ENCODE results near the gene PGA4.

DNA sequence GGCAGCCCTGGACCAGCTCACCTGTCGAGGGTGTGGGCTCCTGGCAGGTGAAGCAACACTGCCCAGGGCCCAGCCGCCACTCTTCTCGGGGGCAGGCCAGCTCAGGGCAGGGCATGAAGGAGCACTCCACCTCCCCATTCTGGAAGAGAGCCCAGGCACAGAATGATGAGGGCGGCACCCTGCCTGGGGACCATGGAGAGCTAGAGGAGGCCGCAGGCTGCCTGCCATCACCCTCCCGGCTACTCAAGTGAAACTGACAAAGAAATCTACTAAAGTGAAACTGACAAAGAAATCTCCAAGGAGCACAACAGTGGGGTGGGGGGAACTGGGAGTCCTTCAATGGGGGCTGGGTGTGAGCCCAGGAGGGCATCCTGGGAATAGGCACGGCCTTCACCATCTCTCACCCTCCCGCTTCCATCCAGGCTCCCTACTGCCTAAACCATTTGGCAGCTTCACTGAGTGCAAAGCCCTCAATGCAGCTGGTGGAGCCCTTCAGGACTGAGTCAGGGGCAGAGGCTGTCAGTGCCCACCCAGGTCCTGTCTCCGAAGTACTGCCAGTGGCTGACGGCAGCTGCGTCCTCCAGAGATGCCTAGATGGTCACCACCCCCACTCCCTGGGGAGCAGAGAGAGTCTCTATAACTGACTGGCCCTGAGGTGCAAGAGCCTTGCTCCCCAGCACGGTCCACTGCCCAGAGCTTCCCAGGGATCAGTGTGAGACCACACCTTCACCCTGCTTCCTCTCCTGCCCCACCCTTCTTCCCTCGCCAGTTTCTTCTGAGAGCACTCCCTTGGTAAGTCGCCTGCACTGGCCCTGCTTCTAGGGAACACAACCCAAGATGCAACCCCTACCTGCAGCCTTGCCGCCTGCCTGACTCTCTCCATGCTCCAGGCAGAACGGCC, 51.3 kb downstream of the PGA4 start:
- TF ChIP-seq, protein P1, sequence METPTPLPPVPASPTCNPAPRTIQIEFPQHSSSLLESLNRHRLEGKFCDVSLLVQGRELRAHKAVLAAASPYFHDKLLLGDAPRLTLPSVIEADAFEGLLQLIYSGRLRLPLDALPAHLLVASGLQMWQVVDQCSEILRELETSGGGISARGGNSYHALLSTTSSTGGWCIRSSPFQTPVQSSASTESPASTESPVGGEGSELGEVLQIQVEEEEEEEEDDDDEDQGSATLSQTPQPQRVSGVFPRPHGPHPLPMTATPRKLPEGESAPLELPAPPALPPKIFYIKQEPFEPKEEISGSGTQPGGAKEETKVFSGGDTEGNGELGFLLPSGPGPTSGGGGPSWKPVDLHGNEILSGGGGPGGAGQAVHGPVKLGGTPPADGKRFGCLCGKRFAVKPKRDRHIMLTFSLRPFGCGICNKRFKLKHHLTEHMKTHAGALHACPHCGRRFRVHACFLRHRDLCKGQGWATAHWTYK (CRISPR knock-in tag; IDR thresholded peaks at IDR 0.05), result no peak
- no peak for TF ChIP-seq HDAC6 (IDR thresholded peaks at IDR 0.05; ENCODE audit: low read depth, low read length)
- TF ChIP-seq PHF8 (IDR thresholded peaks at IDR 0.05; ENCODE audit: borderline replicate concordance, low read length), result no peak

All from K562 (cell line).